ENCODE measurements around the gene RASA4B. TPM values are rescaled to one million over a fixed set of nuclear protein-coding genes. Genes with fewer than 3 reads are reported as not detected.
"Not testable (repeated sequence)": the region's sequence is repeated elsewhere in the genome, so short reads cannot be mapped to it uniquely, and the experiment has no call there.

Gene RASA4B
- total RNA-seq (2014; rRNA removed; shearing (Covaris generic)) (1.5 and 4.2 TPM in 2 replicates), polyA plus RNA-seq (2016; fragmentation: Nextera tagmentation; extraction: Ambion mirVana) (0.99 and 1.1 TPM in 2 replicates)
- long read RNA-seq, partial matches to known transcripts: 1 of 1 reads
- long read RNA-seq, other reads (novel, unspliced or antisense): 0 of 1 reads

- H3K36me3 ChIP-seq (ENCODE audit: insufficient read depth); H2AFZ ChIP-seq; H3K9me2 ChIP-seq (ENCODE audit: insufficient read depth); H3K27ac ChIP-seq (ENCODE audit: low read depth); H3K27me3 ChIP-seq (ENCODE audit: insufficient read depth); H3K4me3 ChIP-seq; H3K4me2 ChIP-seq; H3K27me3 Mint-ChIP-seq (ENCODE audit: insufficient read depth, low read depth, poor library complexity); H3K9me3 Mint-ChIP-seq; H3K4me3 Mint-ChIP-seq; H3K4me1 ChIP-seq (ENCODE audit: insufficient read depth); H3K36me3 Mint-ChIP-seq (ENCODE audit: low read depth); H3K27ac Mint-ChIP-seq; H4K20me1 ChIP-seq (replicated peaks; ENCODE audit: insufficient read depth); H3K79me2 ChIP-seq (replicated peaks; ENCODE audit: insufficient read depth); H3F3A ChIP-seq (replicated peaks; ENCODE audit: low read depth); H3K4me1 Mint-ChIP-seq: not testable (repeated sequence)
- DNase-seq (ENCODE audit: low spot score) (peak; percentile 12), ATAC-seq (peak; percentile 80)
Measured at GRCh38 chr7:102517550-102518147, at the start of gene RASA4B. Gene RASA4B, minus strand, starts transcription at chr7:102517777. Its CDS starts 67 bp downstream, at chr7:102517710.

GRCh38 chr7:102550808-102551422 is 33.3 kb upstream of the RASA4B start, which contains the start of gene SPDYE2:
Gene SPDYE2, plus strand, starts transcription at chr7:102551226. Its CDS starts 2,030 bp downstream, at chr7:102553256.
- H3K4me3 ChIP-seq; H3K9me2 ChIP-seq (ENCODE audit: insufficient read depth); H3F3A ChIP-seq (replicated peaks; ENCODE audit: low read depth); H3K4me1 Mint-ChIP-seq; H3K4me2 ChIP-seq; H3K4me1 ChIP-seq (ENCODE audit: insufficient read depth); H3K79me2 ChIP-seq (replicated peaks; ENCODE audit: insufficient read depth); DNase-seq (ENCODE audit: low spot score); H3K27me3 Mint-ChIP-seq (ENCODE audit: insufficient read depth, low read depth, poor library complexity); H3K27ac ChIP-seq (ENCODE audit: low read depth); H3K27ac Mint-ChIP-seq; H4K20me1 ChIP-seq (replicated peaks; ENCODE audit: insufficient read depth); H3K36me3 Mint-ChIP-seq (ENCODE audit: low read depth); H3K4me3 Mint-ChIP-seq; H3K27me3 ChIP-seq (ENCODE audit: insufficient read depth); ATAC-seq; H2AFZ ChIP-seq; H3K36me3 ChIP-seq (ENCODE audit: insufficient read depth); H3K9me3 Mint-ChIP-seq: not testable (repeated sequence)

GRCh38 chr7:102546353-102546752 is 28.8 kb upstream of the RASA4B start:
- ATAC-seq; H3K27me3 Mint-ChIP-seq (ENCODE audit: insufficient read depth, low read depth, poor library complexity); DNase-seq (ENCODE audit: low spot score); H3F3A ChIP-seq (replicated peaks; ENCODE audit: low read depth); H3K4me1 Mint-ChIP-seq; H3K9me2 ChIP-seq (ENCODE audit: insufficient read depth); H3K4me1 ChIP-seq (ENCODE audit: insufficient read depth); H3K36me3 Mint-ChIP-seq (ENCODE audit: low read depth); H3K4me3 Mint-ChIP-seq; H3K27me3 ChIP-seq (ENCODE audit: insufficient read depth); H3K4me2 ChIP-seq; H3K4me3 ChIP-seq; H2AFZ ChIP-seq; H3K27ac Mint-ChIP-seq; H3K9me3 Mint-ChIP-seq; H3K27ac ChIP-seq (ENCODE audit: low read depth); H3K36me3 ChIP-seq (ENCODE audit: insufficient read depth); H3K79me2 ChIP-seq (replicated peaks; ENCODE audit: insufficient read depth); H4K20me1 ChIP-seq (replicated peaks; ENCODE audit: insufficient read depth): not testable (repeated sequence)

- not testable (repeated sequence) for H2AFZ ChIP-seq; H3K4me1 Mint-ChIP-seq; H3F3A ChIP-seq (replicated peaks; ENCODE audit: low read depth); H3K27me3 ChIP-seq (ENCODE audit: insufficient read depth); H3K4me3 Mint-ChIP-seq; H3K36me3 Mint-ChIP-seq (ENCODE audit: low read depth); ATAC-seq; H3K27ac Mint-ChIP-seq; H3K79me2 ChIP-seq (replicated peaks; ENCODE audit: insufficient read depth); H3K9me2 ChIP-seq (ENCODE audit: insufficient read depth); H3K4me1 ChIP-seq (ENCODE audit: insufficient read depth); H3K27ac ChIP-seq (ENCODE audit: low read depth); DNase-seq (ENCODE audit: low spot score); H3K4me2 ChIP-seq; H4K20me1 ChIP-seq (replicated peaks; ENCODE audit: insufficient read depth); H3K9me3 Mint-ChIP-seq; H3K4me3 ChIP-seq; H3K36me3 ChIP-seq (ENCODE audit: insufficient read depth); H3K27me3 Mint-ChIP-seq (ENCODE audit: insufficient read depth, low read depth, poor library complexity)
Measured at GRCh38 chr7:102545288-102545687, 27.7 kb upstream of the RASA4B start.

- not testable (repeated sequence) for H3K9me2 ChIP-seq (ENCODE audit: insufficient read depth); H3K36me3 Mint-ChIP-seq (ENCODE audit: low read depth); H3K27me3 ChIP-seq (ENCODE audit: insufficient read depth); H3K4me1 ChIP-seq (ENCODE audit: insufficient read depth); H3K27ac ChIP-seq (ENCODE audit: low read depth); H3K4me3 ChIP-seq; H3K9me3 Mint-ChIP-seq; H3K79me2 ChIP-seq (replicated peaks; ENCODE audit: insufficient read depth); H3K27ac Mint-ChIP-seq; H2AFZ ChIP-seq; H3K27me3 Mint-ChIP-seq (ENCODE audit: insufficient read depth, low read depth, poor library complexity); H3K4me2 ChIP-seq; H3K4me1 Mint-ChIP-seq; H3K36me3 ChIP-seq (ENCODE audit: insufficient read depth); H3K4me3 Mint-ChIP-seq; H4K20me1 ChIP-seq (replicated peaks; ENCODE audit: insufficient read depth); H3F3A ChIP-seq (replicated peaks; ENCODE audit: low read depth); DNase-seq (ENCODE audit: low spot score); ATAC-seq
Measured at GRCh38 chr7:102544372-102544771, 26.8 kb upstream of the RASA4B start.

DNA sequence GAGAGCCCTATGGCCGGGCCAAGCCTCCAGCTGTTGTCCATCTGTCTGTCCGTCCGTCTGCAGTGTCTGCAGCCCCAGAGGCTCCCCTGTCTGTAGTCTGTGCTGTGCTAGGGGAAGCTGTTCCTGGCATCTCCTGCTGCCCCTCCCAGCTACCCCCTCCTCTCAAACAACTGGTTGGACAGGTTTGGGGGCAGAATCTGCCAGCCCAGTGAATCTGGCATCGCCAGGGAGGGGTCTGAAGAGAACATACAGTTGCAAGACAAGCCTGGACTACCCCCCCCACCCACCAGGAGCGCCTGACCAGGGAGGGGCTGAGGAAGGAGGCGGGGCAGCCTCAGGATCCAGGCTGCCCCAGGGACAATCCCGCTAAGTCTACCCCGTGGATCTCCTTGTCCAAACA is 26.0 kb upstream of the RASA4B start, which contains the start of gene UPK3BL2:
Gene UPK3BL2, minus strand, starts transcription at position 101 of the 400 bp plus-strand sequence. Its CDS starts 60 bp downstream, at position 41.
- H3F3A ChIP-seq (replicated peaks; ENCODE audit: low read depth); H3K27ac Mint-ChIP-seq; H3K79me2 ChIP-seq (replicated peaks; ENCODE audit: insufficient read depth); H3K27me3 Mint-ChIP-seq (ENCODE audit: insufficient read depth, low read depth, poor library complexity); H3K4me3 Mint-ChIP-seq; H4K20me1 ChIP-seq (replicated peaks; ENCODE audit: insufficient read depth); ATAC-seq; H2AFZ ChIP-seq; H3K4me1 Mint-ChIP-seq; H3K4me2 ChIP-seq; H3K36me3 Mint-ChIP-seq (ENCODE audit: low read depth); H3K9me2 ChIP-seq (ENCODE audit: insufficient read depth); H3K36me3 ChIP-seq (ENCODE audit: insufficient read depth); H3K27me3 ChIP-seq (ENCODE audit: insufficient read depth); H3K9me3 Mint-ChIP-seq; DNase-seq (ENCODE audit: low spot score); H3K4me1 ChIP-seq (ENCODE audit: insufficient read depth); H3K4me3 ChIP-seq; H3K27ac ChIP-seq (ENCODE audit: low read depth): not testable (repeated sequence)
